Measurements from ENCODE around the gene CMSS1.

CMSS1 gene

GRCh38 chr3:99843590-99844258, 26.1 kb downstream of the CMSS1 start:
- DNase-seq (ENCODE audit: low read depth in 1 of 2, low spot score in 1 of 2), result no peak
- Histone ChIP-seq H3K27me3 (ENCODE audit: insufficient read depth, poor library complexity, severe bottlenecking) (no peaks in the 10 kb centered on the region), H3K4me3 (replicated peaks; ENCODE audit: insufficient read depth, low read length) (no peak overlapping the region), H3K27ac (replicated peaks) (no peak overlapping the region)
- TF ChIP-seq GABPA (IDR thresholded peaks at IDR 0.05; ENCODE audit: low read depth) (no peak), CTCF (IDR thresholded peaks at IDR 0.05; ENCODE audit: insufficient read depth, low read length) (no peak), POLR2AphosphoS5 (IDR thresholded peaks at IDR 0.05; ENCODE audit: low read depth) (no peak), REST (IDR thresholded peaks at IDR 0.05; ENCODE audit: insufficient replicate concordance, low read depth) (no peak), SPI1 (IDR thresholded peaks at IDR 0.05; ENCODE audit: borderline replicate concordance, low read depth) (no peak)

- no peak overlapping the region for H3K27ac ChIP-seq (replicated peaks)
- H3K4me3 ChIP-seq (replicated peaks; ENCODE audit: insufficient read depth, low read length), result no peak overlapping the region
- TF ChIP-seq POLR2AphosphoS5 (IDR thresholded peaks at IDR 0.05; ENCODE audit: low read depth) (no peak), GABPA (IDR thresholded peaks at IDR 0.05; ENCODE audit: low read depth) (no peak), CTCF (IDR thresholded peaks at IDR 0.05; ENCODE audit: insufficient read depth, low read length) (no peak), REST (IDR thresholded peaks at IDR 0.05; ENCODE audit: insufficient replicate concordance, low read depth) (no peak), SPI1 (IDR thresholded peaks at IDR 0.05; ENCODE audit: borderline replicate concordance, low read depth) (peak; percentile 94)
- H3K27me3 ChIP-seq (ENCODE audit: insufficient read depth, poor library complexity, severe bottlenecking), result no peaks in the 10 kb centered on the region
- peak; percentile 20 to 29 for DNase-seq (ENCODE audit: low read depth in 1 of 2, low spot score in 1 of 2)
Measured at GRCh38 chr3:99845331-99845730, 27.7 kb downstream of the CMSS1 start.

GRCh38 chr3:99845999-99846398, 28.3 kb downstream of the CMSS1 start:
- H3K27ac ChIP-seq (replicated peaks), result no peak overlapping the region
- TF ChIP-seq CTCF (IDR thresholded peaks at IDR 0.05; ENCODE audit: insufficient read depth, low read length), result no peak
- no peak for TF ChIP-seq REST (IDR thresholded peaks at IDR 0.05; ENCODE audit: insufficient replicate concordance, low read depth)
- no peak for DNase-seq (ENCODE audit: low read depth in 1 of 2, low spot score in 1 of 2)
- H3K27me3 ChIP-seq (ENCODE audit: insufficient read depth, poor library complexity, severe bottlenecking), result no peaks in the 10 kb centered on the region
- H3K4me3 ChIP-seq (replicated peaks; ENCODE audit: insufficient read depth, low read length), result no peak overlapping the region
